ENCODE results near the gene CPLX3.

The CPLX3 gene

GRCh38 chr15:74831813-74832495, 5.5 kb downstream of the CPLX3 start:
- DNase-seq, result no peak

- DNase-seq, result no peak
These were observed 6.4 kb downstream of the CPLX3 start for GRCh38 chr15:74832826-74833225.

- no peak for DNase-seq
These were observed 7.1 kb downstream of the CPLX3 start for GRCh38 chr15:74833376-74834107.

- DNase-seq, result peak; percentile 39
These were observed 8.9 kb downstream of the CPLX3 start for GRCh38 chr15:74835312-74835823.

- DNase-seq, result no peak
These were observed 10.4 kb downstream of the CPLX3 start for GRCh38 chr15:74836846-74837245.

- DNase-seq, result no peak
These were observed 11.2 kb downstream of the CPLX3 start for GRCh38 chr15:74837482-74838136.

GRCh38 chr15:74838137-74838516, 11.7 kb downstream of the CPLX3 start:
- DNase-seq, result no peak

GRCh38 chr15:74838746-74839525, 12.5 kb downstream of the CPLX3 start:
- no peak for DNase-seq

GRCh38 chr15:74839526-74840395, 13.3 kb downstream of the CPLX3 start:
- DNase-seq, result no peak

- no peak for DNase-seq
These were observed 14.7 kb downstream of the CPLX3 start for GRCh38 chr15:74840851-74841775.

GRCh38 chr15:74841891-74842373, 15.5 kb downstream of the CPLX3 start:
- DNase-seq, result no peak

GRCh38 chr15:74842581-74843444, 16.4 kb downstream of the CPLX3 start, which contains the start of gene ULK3:
ULK3 (minus strand) TSS chr15:74843156; CDS start chr15:74843105, 51 bp downstream.
- DNase-seq, result peak; percentile 84

GRCh38 chr15:74843445-74843828, 17.0 kb downstream of the CPLX3 start:
- DNase-seq, result no peak

- no peak for DNase-seq
These were observed 17.5 kb downstream of the CPLX3 start for GRCh38 chr15:74843891-74844299.

- DNase-seq, result no peak
These were observed 18.1 kb downstream of the CPLX3 start for GRCh38 chr15:74844319-74845207.

GRCh38 chr15:74845208-74845568, 18.8 kb downstream of the CPLX3 start:
- no peak for DNase-seq

- DNase-seq, result no peak
These were observed 19.2 kb downstream of the CPLX3 start for GRCh38 chr15:74845581-74845980.

- DNase-seq, result no peak
These were observed 21.0 kb downstream of the CPLX3 start for GRCh38 chr15:74847432-74847831.

- DNase-seq, result no peak
These were observed 24.0 kb downstream of the CPLX3 start for GRCh38 chr15:74850393-74850792.

Measured in fibroblast of skin of right quadriceps (primary cell).